Smooth muscle cell (in vitro differentiated cells): ENCODE data around the gene TEKTIP1. TPM values are rescaled to one million over a fixed set of nuclear protein-coding genes. Genes with fewer than 3 reads are reported as not detected.

Source experiments
- DNase-seq: peaks from one replicate; lab custom pipeline; 2025; ENCODE audit not compliant: unreplicated experiment; lab: John Stamatoyannopoulos, UW
- H2AFZ ChIP-seq: fragments of 200-600 bp; sonication (generic); 2 replicates; pipeline ENCODE4 v1.6.0; 2016; ENCODE audit warnings: antibody characterized with exemption, low read depth, mild to moderate bottlenecking
- H3F3A ChIP-seq: fragments of 200-600 bp; sonication (generic); 2 replicates; pipeline ENCODE4 v1.6.0; 2017; ENCODE audit warnings: antibody characterized with exemption, low read depth
- H3K27ac ChIP-seq: fragments of 200-600 bp; sonication (generic); 2 replicates; pipeline ENCODE4 v1.5.1; 2016; ENCODE audit warnings: low read depth, mild to moderate bottlenecking
- H3K27me3 ChIP-seq: fragments of 200-600 bp; sonication (generic); 2 replicates; pipeline ENCODE4 v1.6.1; 2016; ENCODE audit warnings: low read depth, mild to moderate bottlenecking
- H3K36me3 ChIP-seq: fragments of 200-600 bp; sonication (generic); 2 replicates; pipeline ENCODE4 v1.5.1; 2016; ENCODE audit warnings: low read depth
- H3K4me1 ChIP-seq: fragments of 200-600 bp; sonication (generic); 2 replicates; pipeline ENCODE4 v1.5.1; 2016; ENCODE audit warnings: low read depth
- H3K4me2 ChIP-seq: fragments of 200-600 bp; sonication (generic); 2 replicates; pipeline ENCODE4 v1.6.0; 2016; ENCODE audit warnings: mild to moderate bottlenecking
- H3K4me3 ChIP-seq: fragments of 200-600 bp; sonication (generic); 2 replicates; pipeline ENCODE4 v1.5.1; 2016; ENCODE audit warnings: mild to moderate bottlenecking
- H3K79me2 ChIP-seq: fragments of 200-600 bp; sonication (generic); 2 replicates; pipeline ENCODE4 v1.6.0; 2016; ENCODE audit warnings: low read depth, mild to moderate bottlenecking
- H3K9ac ChIP-seq: fragments of 200-600 bp; sonication (generic); 2 replicates; pipeline ENCODE4 v1.6.0; 2016; ENCODE audit warnings: low read depth
- H3K9me3 ChIP-seq: fragments of 200-600 bp; sonication (generic); replicated peaks from 2 replicates; pipeline ENCODE4 v1.5.1; 2016; ENCODE audit warnings: low read depth
- H4K20me1 ChIP-seq: fragments of 200-600 bp; sonication (generic); 2 replicates; pipeline ENCODE4 v1.6.0; 2016; ENCODE audit warnings: low read depth
- CTCF ChIP-seq: fragments of 200-600 bp; sonication (generic); IDR thresholded peaks from 2 replicates; pipeline ENCODE4 v1.5.1; 2017; ENCODE audit warnings: borderline replicate concordance, mild to moderate bottlenecking, antibody characterized with exemption; ENCODE audit not compliant: insufficient read depth, poor library complexity, severe bottlenecking
- WGBS: methylation state at CpG from one replicate; pipeline ENCODE4 v1.1.7; 2016; ENCODE audit warnings: low lambda C conversion rate; 5-methylcytosine and 5-hydroxymethylcytosine counted together
- polyA plus RNA-seq: library from polyadenylated mRNA; unstranded; fragments of >200 nt; fragmentation: Nextera tagmentation; extraction: Ambion mirVana; gene quantifications from 2 replicates; pipeline ENCODE4 v1.2.1, GENCODE V29; 2016
- total RNA-seq: library from RNA; depleted of rRNA; stranded (reverse); fragments of >200 nt; gene quantifications from 2 replicates; pipeline ENCODE4 v1.2.3, GENCODE V29; 2014

Gene TEKTIP1
- total and polyA plus RNA-seq, 2 experiments from 2014 or later: 0.62 TPM; not detected in 1

GRCh38 chr19:3513229-3514140 lies 25.5 kb upstream of the TEKTIP1 start:
- TF ChIP-seq CTCF: no peak
- H3K27ac ChIP-seq: no peak overlapping the region
- H2AFZ ChIP-seq: no peak overlapping the region
- H3K4me3 ChIP-seq: no peak overlapping the region
- H3F3A ChIP-seq: no peaks in the 10 kb centered on the region
- no peak overlapping the region for H3K9ac ChIP-seq
- DNase-seq: no peak
- WGBS: 92% methylated on average over 18 of the region's 23 CpGs
- H3K27me3 ChIP-seq: no peaks in the 10 kb centered on the region
- peaks cover 100% of the 10 kb centered on the region for H4K20me1 ChIP-seq
- no peak overlapping the region for H3K4me2 ChIP-seq
- H3K36me3 ChIP-seq: no peaks in the 10 kb centered on the region
- H3K9me3 ChIP-seq: no peaks in the 10 kb centered on the region
- no peaks in the 10 kb centered on the region for H3K4me1 ChIP-seq
- peaks cover 97% of the 10 kb centered on the region for H3K79me2 ChIP-seq

DNA sequence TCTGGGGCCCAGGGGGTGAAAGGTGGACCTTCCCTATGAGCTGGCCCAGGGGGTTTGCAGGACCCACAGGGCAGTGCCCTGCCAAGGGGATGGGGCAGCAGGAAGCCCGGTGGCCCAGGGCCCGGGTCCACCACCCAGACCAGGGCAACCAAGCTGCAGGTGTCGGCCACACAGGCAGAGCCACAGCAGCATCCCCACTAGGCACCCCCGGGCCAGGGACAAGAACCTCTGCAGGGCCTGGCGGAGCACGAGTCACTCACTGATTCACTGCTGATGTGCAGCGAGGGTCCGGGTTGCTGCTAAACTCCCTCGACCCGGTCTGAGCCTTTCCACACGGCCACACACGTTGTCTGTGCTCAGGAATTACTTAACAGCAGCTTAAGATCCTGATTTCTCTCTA lies 24.0 kb upstream of the TEKTIP1 start:
- no peak for DNase-seq
- 65% methylated on average over 12 of the region's 12 CpGs for WGBS

GRCh38 chr19:3515891-3516422 lies 23.0 kb upstream of the TEKTIP1 start:
- Histone ChIP-seq H3K4me3 (no peak overlapping the region), H3K9ac (no peak overlapping the region), H3F3A (no peaks in the 10 kb centered on the region), H4K20me1 (peaks cover 100% of the 10 kb centered on the region), H3K27ac (no peak overlapping the region), H3K27me3 (no peaks in the 10 kb centered on the region), H3K9me3 (no peaks in the 10 kb centered on the region), H3K4me1 (no peaks in the 10 kb centered on the region), H3K36me3 (no peaks in the 10 kb centered on the region), H3K4me2 (no peak overlapping the region), H2AFZ (no peak overlapping the region), H3K79me2 (peaks cover 91% of the 10 kb centered on the region)
- TF ChIP-seq CTCF: no peak
- no peak for DNase-seq
- WGBS: 92% methylated on average over 15 of the region's 15 CpGs

More for the DNA sequence above, 24.0 kb upstream of the TEKTIP1 start:
- Histone ChIP-seq H3K36me3 (no peaks in the 10 kb centered on the region), H3K4me1 (no peaks in the 10 kb centered on the region), H3K27ac (no peak overlapping the region), H3F3A (no peaks in the 10 kb centered on the region), H3K4me3 (no peak overlapping the region), H3K27me3 (no peaks in the 10 kb centered on the region), H3K4me2 (no peak overlapping the region), H4K20me1 (peaks cover 100% of the 10 kb centered on the region), H3K9ac (no peak overlapping the region), H3K9me3 (no peaks in the 10 kb centered on the region), H3K79me2 (peaks cover 100% of the 10 kb centered on the region), H2AFZ (no peak overlapping the region)
- no peak for TF ChIP-seq CTCF
